ENCODE measurements around the gene PLCD3. TPM values are rescaled to one million over a fixed set of nuclear protein-coding genes. Genes with fewer than 3 reads are reported as not detected.

Gene PLCD3
- total and polyA plus RNA-seq, 2 of the 8 experiments (the other 6 are each of a cell fraction or from before 2014, with no cell fraction given): 26.5 to 48.1 TPM

DNA sequence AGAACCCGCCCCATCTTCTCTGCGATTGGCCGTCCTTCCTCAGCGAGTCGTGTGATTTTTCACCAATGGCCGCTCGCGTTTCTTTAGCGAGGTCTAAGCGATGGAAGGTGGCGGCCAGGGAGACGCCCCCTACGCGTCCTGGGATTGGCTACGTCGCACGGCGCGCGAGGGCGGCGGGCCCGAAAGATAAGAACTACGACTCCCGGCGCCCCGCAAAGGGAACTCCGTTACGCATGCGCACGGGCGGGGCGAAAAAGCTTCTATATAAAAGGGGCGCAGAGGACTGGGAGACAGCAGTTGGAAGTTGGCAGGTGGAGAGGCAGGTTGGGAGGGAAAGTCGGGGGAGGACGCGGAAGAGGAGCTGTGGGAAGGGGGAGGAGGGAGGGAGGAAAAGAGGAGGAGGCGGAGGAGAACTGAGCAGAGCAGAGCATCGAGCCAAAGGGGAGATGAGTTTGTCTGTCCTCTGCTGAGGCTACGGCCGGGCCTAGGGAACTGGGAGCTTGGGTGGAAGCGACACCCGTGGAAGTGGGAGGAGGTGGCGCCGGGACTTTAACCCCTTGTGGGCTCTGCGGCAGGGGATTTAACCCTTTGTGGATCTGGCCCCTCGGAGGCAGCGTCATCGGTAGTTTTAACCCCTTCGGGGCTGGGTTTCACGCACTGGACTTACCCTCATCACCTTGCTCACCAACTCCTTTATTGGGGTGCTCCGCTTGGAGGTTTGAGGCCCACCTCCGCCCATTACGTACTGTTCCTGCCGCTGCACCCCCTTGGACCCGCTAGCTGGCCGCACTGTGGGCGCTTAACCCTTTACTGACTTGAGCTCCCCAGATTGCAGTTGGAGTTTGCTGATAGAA is 16.1 kb upstream of the PLCD3 start, which contains the start of gene HEXIM1:
Gene HEXIM1 (plus strand): TSS at position 293 of the 854 bp plus-strand sequence. CDS start 716 bp downstream, outside the sequence.
- 2% methylated on average over 52 of the region's 58 CpGs; no CpG with 5 or more reads in 1 of the 2 experiments for WGBS, 2 experiments (ENCODE audit: extremely low coverage in 1 of 2, insufficient coverage in 1 of 2, insufficient read length in 1 of 2, insufficient replicate concordance in 2 of 2, low coverage in 1 of 2, low lambda C conversion rate in 2 of 2, missing lambda C conversion rate in 1 of 2)
- H3K27ac ChIP-seq (ENCODE audit: low read depth, low read length): peak within 1 kb of the TSS; percentile 99
- H2BK120ac ChIP-seq (replicated peaks; ENCODE audit: low read depth, low read length): peak within 1 kb of the TSS; percentile 71
- ChIA-PET POLR2A (ENCODE audit: partially characterized antibody) (interaction anchor here (0.6 to 20.3 kb wide), 77 partner anchors 16 to 284 kb away, joined by 3 to 1076 read pairs (median 4); partner anchors contain the start of genes ACBD4, EFTUD2, FMNL1 and HEXIM2), CTCF (ENCODE audit: partially characterized antibody) (interaction anchor here (0.6 to 9.4 kb wide), 21 partner anchors 9 to 694 kb away, joined by 3 to 187 read pairs (median 6); partner anchors contain the start of genes ACBD4, EFTUD2, FMNL1 and HEXIM2)
- H3K4ac ChIP-seq (replicated peaks; ENCODE audit: insufficient read length, low read depth, low read length): peak within 1 kb of the TSS; percentile 57
- H4K91ac ChIP-seq (replicated peaks; ENCODE audit: insufficient read length, low read length): peak within 1 kb of the TSS; percentile 81
- H3K14ac ChIP-seq (ENCODE audit: insufficient read length): no peak within 1 kb of the TSS
- H3K79me1 ChIP-seq (ENCODE audit: low read depth, low read length): peaks cover 3% of the 10 kb centered on the region; the same call in 1 of the 2 replicates
- H3K23ac ChIP-seq (ENCODE audit: insufficient read length): no peak within 1 kb of the TSS
- H3K36me3 ChIP-seq (ENCODE audit: control insufficient read depth in 2 of 4, insufficient read depth in 4 of 4, low read length in 3 of 4): no peaks in the 10 kb centered on the region
- FAIRE-seq: peak; percentile 24
- H3K4me2 ChIP-seq (ENCODE audit: insufficient read depth in 1 of 2, low read depth in 2 of 2, low read length in 2 of 2): peak within 1 kb of the TSS; percentile 70 to 86
- H4K8ac ChIP-seq (ENCODE audit: extremely low read depth, insufficient read depth, low read length): peak within 1 kb of the TSS; percentile 69; the same call in 1 of the 2 replicates
- H2BK15ac ChIP-seq (ENCODE audit: low read length): peak within 1 kb of the TSS; percentile 53; the same call in 1 of the 2 replicates
- peak within 1 kb of the TSS; percentile 82; the same call in 1 of the 2 replicates for H2BK12ac ChIP-seq (ENCODE audit: low read depth, low read length)
- peak within 1 kb of the TSS; percentile 96 for H2BK5ac ChIP-seq (ENCODE audit: low read depth, low read length)
- H2AFZ ChIP-seq (ENCODE audit: low read length): peak within 1 kb of the TSS; percentile 27; the same call in 1 of the 2 replicates
- no peaks in the 10 kb centered on the region for H3K9me3 ChIP-seq (ENCODE audit: insufficient read depth in 2 of 2, low read depth in 1 of 2, low read length in 1 of 2)
- H3K9ac ChIP-seq (replicated peaks in 1 of 4; ENCODE audit: extremely low read depth in 1 of 4, low read depth in 3 of 4, low read length in 3 of 4): peak within 1 kb of the TSS; percentile 88 to 96 (median 94)
- H3K27me3 ChIP-seq (replicated peaks in 1 of 4; ENCODE audit: control insufficient read depth in 3 of 4, extremely low read depth in 1 of 4, insufficient read depth in 3 of 4, low read length in 3 of 4): no peaks in the 10 kb centered on the region
- H3K18ac ChIP-seq (ENCODE audit: extremely low read depth, low read length): peak within 1 kb of the TSS; percentile 93
- H3K56ac ChIP-seq (replicated peaks; ENCODE audit: insufficient read length, low read depth, low read length): peak within 1 kb of the TSS; percentile 77
- peak within 1 kb of the TSS; percentile 95 for H4K5ac ChIP-seq (ENCODE audit: insufficient read length, low read depth, low read length)
- H4K20me1 ChIP-seq (replicated peaks in 1 of 2; ENCODE audit: control insufficient read depth in 1 of 2, insufficient read depth in 2 of 2, low read length in 2 of 2): peaks cover 5 to 10% of the 10 kb centered on the region in 2 experiments
- H2BK20ac ChIP-seq (ENCODE audit: low read length): no peak within 1 kb of the TSS
- DNase-seq (ENCODE audit: low read depth in 1 of 2, low spot score in 2 of 2): peak; percentile 98 to 100
- no peak within 1 kb of the TSS for H2AK5ac ChIP-seq (ENCODE audit: low read depth, low read length)
- H3K79me2 ChIP-seq (ENCODE audit: control insufficient read depth in 1 of 2, insufficient read depth in 2 of 2, low read length in 2 of 2): peaks cover 0 to 26% of the 10 kb centered on the region in 2 experiments; a peak in 2 of 4 replicates
- H3K4me3 ChIP-seq (ENCODE audit: extremely low read depth in 1 of 4, insufficient read depth in 2 of 4, low read depth in 3 of 4, low read length in 4 of 4): peak within 1 kb of the TSS; percentile 77 to 93 (median 88)
- H3K23me2 ChIP-seq (ENCODE audit: low read depth, low read length): peaks cover 21% of the 10 kb centered on the region
- peaks cover 3 to 17% (median 13%) of the 10 kb centered on the region in 4 experiments for H3K4me1 ChIP-seq (replicated peaks in 1 of 4; ENCODE audit: control insufficient read depth in 3 of 4, insufficient read depth in 4 of 4, low read length in 3 of 4)
- TF ChIP-seq RXRA (IDR thresholded peaks at IDR 0.05; ENCODE audit: insufficient read depth, low read depth, low read length) (no peak), TEAD4 (IDR thresholded peaks at IDR 0.05; ENCODE audit: low read depth, low read length) (peak; percentile 55; the same call in 1 of the 2 replicates), SUZ12 (IDR thresholded peaks at IDR 0.05; ENCODE audit: low read length) (no peak), KDM4A (IDR thresholded peaks at IDR 0.05; ENCODE audit: low read depth, low read length, severe bottlenecking) (peak; percentile 25), SP4 (IDR thresholded peaks at IDR 0.05; ENCODE audit: low read length) (peak; percentile 93; the same call in 1 of the 2 replicates), ASH2L (IDR thresholded peaks at IDR 0.05; ENCODE audit: low read length) (no peak), CTBP2 (IDR thresholded peaks at IDR 0.05; ENCODE audit: borderline replicate concordance, insufficient read depth, insufficient read length, low read length) (no peak), TCF12 (IDR thresholded peaks at IDR 0.05; ENCODE audit: low read depth, low read length) (0 out of 2 replicates have a peak, but pooled peaks have one; percentile 58), NRF1 (IDR thresholded peaks at IDR 0.05; ENCODE audit: low read depth, low read length) (peak; percentile 99)
